WTC11 (cell line): ENCODE results near the gene BHMT2. TPM values are rescaled to one million over a fixed set of nuclear protein-coding genes. Genes with fewer than 3 reads are reported as not detected.

Source experiments
- ATAC-seq: fragments of 200-7000 bp; cut with Tn5 transposase; 2 replicates; pipeline ENCODE4 v1.10.0; 2021; ENCODE audit warnings: mild to moderate bottlenecking, moderate library complexity
- CTCF ChIA-PET: fragments of 300-600 bp; sonication (Branson Sonifier 250); formaldehyde crosslinking; loops from one replicate; lab custom pipeline; 2021; ENCODE audit warnings: antibody characterized with exemption; lab: Charles Lee
- POLR2A ChIA-PET: fragments of 350-600 bp; sonication (Branson Sonifier 250); formaldehyde crosslinking; loops from one replicate; lab custom pipeline; 2021; ENCODE audit warnings: antibody characterized with exemption; lab: Charles Lee
- DNase-seq: peaks from one replicate; pipeline ENCODE4 v3.0.0; 2021; ENCODE audit warnings: low spot score
- H3K27ac Mint-ChIP-seq: 2 replicates; pipeline ENCODE4 v1.8.0; 2021; ENCODE audit warnings: mixed read lengths
- H3K27me3 Mint-ChIP-seq: 2 replicates; pipeline ENCODE4 v1.8.0; 2021; ENCODE audit warnings: low read depth, mild to moderate bottlenecking, moderate library complexity, mixed read lengths
- H3K36me3 Mint-ChIP-seq: 2 replicates; pipeline ENCODE4 v1.8.0; 2021; ENCODE audit warnings: mixed read lengths
- H3K4me1 Mint-ChIP-seq: 2 replicates; pipeline ENCODE4 v1.8.0; 2022; ENCODE audit warnings: mixed read lengths
- H3K4me3 Mint-ChIP-seq: 2 replicates; pipeline ENCODE4 v1.8.0; 2021; ENCODE audit warnings: mild to moderate bottlenecking, moderate library complexity, mixed read lengths
- H3K9me3 Mint-ChIP-seq: 2 replicates; pipeline ENCODE4 v1.8.0; 2021; ENCODE audit warnings: mixed read lengths
- ATF1 ChIP-seq: sonication (generic); formaldehyde crosslinking; IDR thresholded peaks from 2 replicates; pipeline ENCODE4 v1.8.1; 2023; ENCODE audit warnings: mild to moderate bottlenecking, moderate library complexity, missing genetic modification reagents
- ESRRA ChIP-seq: sonication (generic); formaldehyde crosslinking; IDR thresholded peaks from 2 replicates; pipeline ENCODE4 v1.8.1; 2022; ENCODE audit warnings: mild to moderate bottlenecking, missing genetic modification reagents, borderline replicate concordance
- ETV6 ChIP-seq: sonication (generic); formaldehyde crosslinking; IDR thresholded peaks from 2 replicates; pipeline ENCODE4 v1.8.1; 2022; ENCODE audit warnings: mild to moderate bottlenecking, missing genetic modification reagents
- FOXP1 ChIP-seq: sonication (generic); formaldehyde crosslinking; IDR thresholded peaks from 2 replicates; pipeline ENCODE4 v1.8.0; 2022; ENCODE audit warnings: missing genetic modification reagents, mild to moderate bottlenecking, moderate library complexity, borderline replicate concordance
- JAZF1 ChIP-seq: fragments of 250-450 bp; sonication (Bioruptor Pico); IDR thresholded peaks from 2 replicates; pipeline ENCODE4 v1.9.0; 2021; ENCODE audit warnings: moderate library complexity, mild to moderate bottlenecking, inconsistent platforms
- MXD4 ChIP-seq: fragments of 250-450 bp; sonication (Bioruptor Pico); IDR thresholded peaks from 2 replicates; pipeline ENCODE4 v1.8.0; 2021; ENCODE audit warnings: mild to moderate bottlenecking, moderate library complexity, borderline replicate concordance
- NR2C2 ChIP-seq: sonication (generic); formaldehyde crosslinking; IDR thresholded peaks from 2 replicates; pipeline ENCODE4 v1.8.0; 2022; ENCODE audit warnings: mild to moderate bottlenecking, missing genetic modification reagents
- SMAD3 ChIP-seq: sonication (generic); formaldehyde crosslinking; IDR thresholded peaks from 2 replicates; pipeline ENCODE4 v1.8.0; 2022; ENCODE audit warnings: missing genetic modification reagents, mild to moderate bottlenecking, borderline replicate concordance
- TEAD1 ChIP-seq: sonication (generic); formaldehyde crosslinking; IDR thresholded peaks from 2 replicates; pipeline ENCODE4 v1.8.0; 2022; ENCODE audit warnings: mild to moderate bottlenecking, missing genetic modification reagents
- TP53 ChIP-seq: sonication (generic); formaldehyde crosslinking; IDR thresholded peaks from 2 replicates; pipeline ENCODE4 v1.8.1; 2023; ENCODE audit warnings: mild to moderate bottlenecking, missing genetic modification reagents
- ZNF121 ChIP-seq: sonication (generic); formaldehyde crosslinking; IDR thresholded peaks from 2 replicates; pipeline ENCODE4 v1.8.0; 2023; ENCODE audit warnings: missing genetic modification reagents
- ZNF138 ChIP-seq: sonication (generic); formaldehyde crosslinking; conservative IDR thresholded peaks from 2 replicates; pipeline ENCODE4 v1.8.1; 2022; ENCODE audit warnings: mild to moderate bottlenecking, moderate library complexity, missing genetic modification reagents
- total RNA-seq: library from RNA; stranded (reverse); gene quantifications from 3 replicates; pipeline ENCODE4 v1.2.3, GENCODE V29; 2021
- TF ChIP-seq, protein P1 (sequence below): sonication (generic); formaldehyde crosslinking; IDR thresholded peaks from 2 replicates; pipeline ENCODE4 v1.8.1; 2023; ENCODE audit warnings: mild to moderate bottlenecking, missing genetic modification reagents, moderate library complexity
- TF ChIP-seq, protein P2 (sequence below): fragments of 250-450 bp; sonication (Bioruptor Pico); conservative IDR thresholded peaks from 2 replicates; pipeline ENCODE4 v1.9.0; 2021; ENCODE audit warnings: mild to moderate bottlenecking
- TF ChIP-seq, protein P3 (sequence below): sonication (generic); formaldehyde crosslinking; IDR thresholded peaks from 2 replicates; pipeline ENCODE4 v1.8.1; 2023; ENCODE audit warnings: mild to moderate bottlenecking, missing genetic modification reagents, borderline replicate concordance
- TF ChIP-seq, protein P4 (sequence below): sonication (generic); formaldehyde crosslinking; IDR thresholded peaks from 2 replicates; pipeline ENCODE4 v1.8.1; 2022; ENCODE audit warnings: missing genetic modification reagents, borderline replicate concordance
- TF ChIP-seq, protein P5 (sequence below): fragments of 200-600 bp; IDR thresholded peaks from 2 replicates; pipeline ENCODE4 v1.8.0; 2022; ENCODE audit warnings: antibody characterized with exemption
- TF ChIP-seq, protein P6 (sequence below): sonication (generic); formaldehyde crosslinking; IDR thresholded peaks from 2 replicates; pipeline ENCODE4 v1.8.0; 2022; ENCODE audit warnings: mild to moderate bottlenecking, missing genetic modification reagents
- TF ChIP-seq, protein P7 (sequence below): sonication (generic); formaldehyde crosslinking; IDR thresholded peaks from 2 replicates; pipeline ENCODE4 v1.8.1; 2022; ENCODE audit warnings: low read depth, missing genetic modification reagents, borderline replicate concordance
- TF ChIP-seq, protein P8 (sequence below): sonication (generic); formaldehyde crosslinking; conservative IDR thresholded peaks from 2 replicates; pipeline ENCODE4 v1.8.1; 2022; ENCODE audit warnings: mild to moderate bottlenecking, missing genetic modification reagents

BHMT2 gene
- total RNA-seq, 1 experiment from 2014 or later = 0.11 TPM

DNA sequence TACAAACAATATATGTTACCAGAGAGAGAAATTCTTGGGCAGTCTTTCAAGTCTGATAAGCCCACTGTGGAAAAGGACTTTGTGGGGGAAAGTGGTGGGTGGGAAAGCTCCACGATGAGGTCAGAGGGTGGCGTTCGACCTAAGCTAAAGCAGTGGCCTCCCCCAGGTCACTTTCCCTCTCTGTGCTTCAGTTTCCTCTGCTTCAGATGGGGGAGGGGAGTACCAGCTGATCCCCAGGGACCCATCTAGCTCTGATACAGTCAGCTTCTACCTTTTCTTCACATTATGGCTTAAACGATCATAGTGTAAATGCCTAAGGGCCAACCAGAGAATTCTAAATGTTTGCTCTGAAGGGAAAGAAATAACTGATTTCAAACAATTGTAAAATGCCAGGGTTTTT, 47.8 kb upstream of the BHMT2 start (continued):
- TF ChIP-seq, protein P1, sequence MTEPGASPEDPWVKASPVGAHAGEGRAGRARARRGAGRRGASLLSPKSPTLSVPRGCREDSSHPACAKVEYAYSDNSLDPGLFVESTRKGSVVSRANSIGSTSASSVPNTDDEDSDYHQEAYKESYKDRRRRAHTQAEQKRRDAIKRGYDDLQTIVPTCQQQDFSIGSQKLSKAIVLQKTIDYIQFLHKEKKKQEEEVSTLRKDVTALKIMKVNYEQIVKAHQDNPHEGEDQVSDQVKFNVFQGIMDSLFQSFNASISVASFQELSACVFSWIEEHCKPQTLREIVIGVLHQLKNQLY (CRISPR knock-in tag) = no peak
- no peak for TF ChIP-seq JAZF1 (CRISPR knock-in tag)
- TF ChIP-seq ATF1 (CRISPR knock-in tag) = no peak
- no peak for TF ChIP-seq MXD4
- TF ChIP-seq, protein P2, sequence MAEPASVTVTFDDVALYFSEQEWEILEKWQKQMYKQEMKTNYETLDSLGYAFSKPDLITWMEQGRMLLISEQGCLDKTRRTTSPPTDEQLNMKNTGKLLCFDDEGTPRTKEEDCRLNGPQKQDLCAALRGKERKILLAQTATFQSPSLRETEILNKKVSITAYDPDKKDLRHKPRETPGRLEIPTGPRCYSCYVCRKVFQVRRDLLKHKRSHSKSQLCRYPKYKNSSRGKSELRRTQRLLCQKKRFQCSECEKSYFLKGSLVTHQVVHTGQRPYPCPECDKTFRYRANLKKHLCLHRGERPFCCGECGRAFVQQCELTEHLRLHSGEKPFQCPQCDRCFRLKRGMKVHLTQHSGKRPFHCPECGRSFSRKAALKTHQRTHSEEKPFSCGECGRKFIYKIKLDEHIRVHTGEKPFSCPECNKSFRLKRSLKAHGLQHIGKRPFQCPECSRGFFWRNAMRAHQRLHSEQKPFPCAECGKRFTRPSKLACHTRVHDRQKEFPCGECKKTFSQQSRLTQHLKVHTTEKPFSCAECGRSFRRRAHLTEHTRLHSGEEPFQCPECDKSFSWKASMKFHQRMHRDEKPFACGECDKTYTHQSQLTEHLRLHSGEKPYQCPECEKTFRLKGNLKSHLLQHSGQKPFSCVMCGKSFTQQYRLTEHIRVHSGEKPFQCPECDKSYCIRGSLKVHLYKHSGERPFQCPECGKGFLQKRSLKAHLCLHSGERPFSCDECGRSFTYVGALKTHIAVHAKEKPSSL (CRISPR knock-in tag) = no peak
- no peak for TF ChIP-seq ETV6 (CRISPR knock-in tag)
- TF ChIP-seq, protein P3, sequence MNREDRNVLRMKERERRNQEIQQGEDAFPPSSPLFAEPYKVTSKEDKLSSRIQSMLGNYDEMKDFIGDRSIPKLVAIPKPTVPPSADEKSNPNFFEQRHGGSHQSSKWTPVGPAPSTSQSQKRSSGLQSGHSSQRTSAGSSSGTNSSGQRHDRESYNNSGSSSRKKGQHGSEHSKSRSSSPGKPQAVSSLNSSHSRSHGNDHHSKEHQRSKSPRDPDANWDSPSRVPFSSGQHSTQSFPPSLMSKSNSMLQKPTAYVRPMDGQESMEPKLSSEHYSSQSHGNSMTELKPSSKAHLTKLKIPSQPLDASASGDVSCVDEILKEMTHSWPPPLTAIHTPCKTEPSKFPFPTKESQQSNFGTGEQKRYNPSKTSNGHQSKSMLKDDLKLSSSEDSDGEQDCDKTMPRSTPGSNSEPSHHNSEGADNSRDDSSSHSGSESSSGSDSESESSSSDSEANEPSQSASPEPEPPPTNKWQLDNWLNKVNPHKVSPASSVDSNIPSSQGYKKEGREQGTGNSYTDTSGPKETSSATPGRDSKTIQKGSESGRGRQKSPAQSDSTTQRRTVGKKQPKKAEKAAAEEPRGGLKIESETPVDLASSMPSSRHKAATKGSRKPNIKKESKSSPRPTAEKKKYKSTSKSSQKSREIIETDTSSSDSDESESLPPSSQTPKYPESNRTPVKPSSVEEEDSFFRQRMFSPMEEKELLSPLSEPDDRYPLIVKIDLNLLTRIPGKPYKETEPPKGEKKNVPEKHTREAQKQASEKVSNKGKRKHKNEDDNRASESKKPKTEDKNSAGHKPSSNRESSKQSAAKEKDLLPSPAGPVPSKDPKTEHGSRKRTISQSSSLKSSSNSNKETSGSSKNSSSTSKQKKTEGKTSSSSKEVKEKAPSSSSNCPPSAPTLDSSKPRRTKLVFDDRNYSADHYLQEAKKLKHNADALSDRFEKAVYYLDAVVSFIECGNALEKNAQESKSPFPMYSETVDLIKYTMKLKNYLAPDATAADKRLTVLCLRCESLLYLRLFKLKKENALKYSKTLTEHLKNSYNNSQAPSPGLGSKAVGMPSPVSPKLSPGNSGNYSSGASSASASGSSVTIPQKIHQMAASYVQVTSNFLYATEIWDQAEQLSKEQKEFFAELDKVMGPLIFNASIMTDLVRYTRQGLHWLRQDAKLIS = no peak

DNA sequence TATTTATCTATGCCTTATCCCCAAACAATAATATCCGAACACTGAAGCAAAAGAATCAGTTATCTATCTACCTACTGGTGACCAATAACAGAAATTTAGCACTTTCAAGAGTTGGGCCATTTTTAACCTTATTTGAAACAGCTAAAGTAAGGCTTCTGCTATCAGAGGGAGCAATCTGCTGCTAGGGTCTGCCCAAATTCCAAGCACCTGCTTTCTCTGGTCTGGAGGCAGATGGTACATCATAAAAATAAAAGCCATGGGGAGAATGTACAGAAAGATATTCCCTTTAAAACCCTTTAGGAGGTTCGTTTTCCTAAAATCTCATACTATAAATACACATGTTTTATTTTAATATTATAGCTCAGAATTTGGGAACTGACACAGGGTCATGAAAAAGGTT, 46.8 kb upstream of the BHMT2 start:
- no peaks in the 10 kb centered on the region; the same call in 1 of the 2 replicates for H3K27me3 Mint-ChIP-seq
- H3K4me3 Mint-ChIP-seq = no peak overlapping the region
- POLR2A ChIA-PET = no interaction called here
- H3K36me3 Mint-ChIP-seq = no peaks in the 10 kb centered on the region
- H3K9me3 Mint-ChIP-seq = no peaks in the 10 kb centered on the region
- H3K27ac Mint-ChIP-seq = no peak overlapping the region
- CTCF ChIA-PET = interaction anchor here (0.8 to 8.5 kb wide), 5 partner anchors 41 to 394 kb away, joined by 3 to 358 read pairs (median 3); no protein-coding TSS in a partner anchor
- no peak for ATAC-seq
- H3K4me1 Mint-ChIP-seq = peaks cover 20% of the 10 kb centered on the region
- TF ChIP-seq NR2C2 (CRISPR knock-in tag) (no peak), ATF1 (CRISPR knock-in tag) (no peak), FOXP1 (CRISPR knock-in tag) (no peak), TP53 (CRISPR knock-in tag) (no peak), ZNF138 (CRISPR knock-in tag) (no peak), ZNF121 (CRISPR knock-in tag) (no peak), ESRRA (CRISPR knock-in tag) (no peak), TEAD1 (no peak), SMAD3 (no peak)
- TF ChIP-seq, protein P4, sequence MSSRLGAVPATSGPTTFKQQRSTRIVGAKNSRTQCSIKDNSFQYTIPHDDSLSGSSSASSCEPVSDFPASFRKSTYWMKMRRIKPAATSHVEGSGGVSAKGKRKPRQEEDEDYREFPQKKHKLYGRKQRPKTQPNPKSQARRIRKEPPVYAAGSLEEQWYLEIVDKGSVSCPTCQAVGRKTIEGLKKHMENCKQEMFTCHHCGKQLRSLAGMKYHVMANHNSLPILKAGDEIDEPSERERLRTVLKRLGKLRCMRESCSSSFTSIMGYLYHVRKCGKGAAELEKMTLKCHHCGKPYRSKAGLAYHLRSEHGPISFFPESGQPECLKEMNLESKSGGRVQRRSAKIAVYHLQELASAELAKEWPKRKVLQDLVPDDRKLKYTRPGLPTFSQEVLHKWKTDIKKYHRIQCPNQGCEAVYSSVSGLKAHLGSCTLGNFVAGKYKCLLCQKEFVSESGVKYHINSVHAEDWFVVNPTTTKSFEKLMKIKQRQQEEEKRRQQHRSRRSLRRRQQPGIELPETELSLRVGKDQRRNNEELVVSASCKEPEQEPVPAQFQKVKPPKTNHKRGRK (CRISPR knock-in tag) = no peak
- TF ChIP-seq, protein P5, sequence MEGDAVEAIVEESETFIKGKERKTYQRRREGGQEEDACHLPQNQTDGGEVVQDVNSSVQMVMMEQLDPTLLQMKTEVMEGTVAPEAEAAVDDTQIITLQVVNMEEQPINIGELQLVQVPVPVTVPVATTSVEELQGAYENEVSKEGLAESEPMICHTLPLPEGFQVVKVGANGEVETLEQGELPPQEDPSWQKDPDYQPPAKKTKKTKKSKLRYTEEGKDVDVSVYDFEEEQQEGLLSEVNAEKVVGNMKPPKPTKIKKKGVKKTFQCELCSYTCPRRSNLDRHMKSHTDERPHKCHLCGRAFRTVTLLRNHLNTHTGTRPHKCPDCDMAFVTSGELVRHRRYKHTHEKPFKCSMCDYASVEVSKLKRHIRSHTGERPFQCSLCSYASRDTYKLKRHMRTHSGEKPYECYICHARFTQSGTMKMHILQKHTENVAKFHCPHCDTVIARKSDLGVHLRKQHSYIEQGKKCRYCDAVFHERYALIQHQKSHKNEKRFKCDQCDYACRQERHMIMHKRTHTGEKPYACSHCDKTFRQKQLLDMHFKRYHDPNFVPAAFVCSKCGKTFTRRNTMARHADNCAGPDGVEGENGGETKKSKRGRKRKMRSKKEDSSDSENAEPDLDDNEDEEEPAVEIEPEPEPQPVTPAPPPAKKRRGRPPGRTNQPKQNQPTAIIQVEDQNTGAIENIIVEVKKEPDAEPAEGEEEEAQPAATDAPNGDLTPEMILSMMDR = no peak
- TF ChIP-seq, protein P6, sequence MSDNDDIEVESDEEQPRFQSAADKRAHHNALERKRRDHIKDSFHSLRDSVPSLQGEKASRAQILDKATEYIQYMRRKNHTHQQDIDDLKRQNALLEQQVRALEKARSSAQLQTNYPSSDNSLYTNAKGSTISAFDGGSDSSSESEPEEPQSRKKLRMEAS (CRISPR knock-in tag) = no peak
- TF ChIP-seq, protein P7, sequence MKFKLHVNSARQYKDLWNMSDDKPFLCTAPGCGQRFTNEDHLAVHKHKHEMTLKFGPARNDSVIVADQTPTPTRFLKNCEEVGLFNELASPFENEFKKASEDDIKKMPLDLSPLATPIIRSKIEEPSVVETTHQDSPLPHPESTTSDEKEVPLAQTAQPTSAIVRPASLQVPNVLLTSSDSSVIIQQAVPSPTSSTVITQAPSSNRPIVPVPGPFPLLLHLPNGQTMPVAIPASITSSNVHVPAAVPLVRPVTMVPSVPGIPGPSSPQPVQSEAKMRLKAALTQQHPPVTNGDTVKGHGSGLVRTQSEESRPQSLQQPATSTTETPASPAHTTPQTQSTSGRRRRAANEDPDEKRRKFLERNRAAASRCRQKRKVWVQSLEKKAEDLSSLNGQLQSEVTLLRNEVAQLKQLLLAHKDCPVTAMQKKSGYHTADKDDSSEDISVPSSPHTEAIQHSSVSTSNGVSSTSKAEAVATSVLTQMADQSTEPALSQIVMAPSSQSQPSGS (CRISPR knock-in tag) = no peak
- TF ChIP-seq, protein P8, sequence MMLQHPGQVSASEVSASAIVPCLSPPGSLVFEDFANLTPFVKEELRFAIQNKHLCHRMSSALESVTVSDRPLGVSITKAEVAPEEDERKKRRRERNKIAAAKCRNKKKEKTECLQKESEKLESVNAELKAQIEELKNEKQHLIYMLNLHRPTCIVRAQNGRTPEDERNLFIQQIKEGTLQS (CRISPR knock-in tag) = no peak
- DNase-seq = no peak
